Muscle of leg (tissue), 16 donors: Measurements from ENCODE around the gene CISTR. TPM values are rescaled to one million over a fixed set of nuclear protein-coding genes. Genes with fewer than 3 reads are reported as not detected.
A peak's percentile ranks its signal among the peaks of the same experiment; 100 is the strongest.

ENCODE experiments used
- DNase-seq: peaks from one replicate; pipeline ENCODE4 v3.0.0; 2013
- H3K27ac ChIP-seq: one replicate; pipeline ENCODE4 v1.5.1; 2013; ENCODE audit warnings: mild to moderate bottlenecking, low read length, control low read depth
- H3K27me3 ChIP-seq: one replicate; pipeline ENCODE4 v1.6.1; 2013; ENCODE audit warnings: low read length; ENCODE audit not compliant: control insufficient read depth, insufficient read depth
- H3K36me3 ChIP-seq: one replicate; pipeline ENCODE4 v1.6.1; 2013; ENCODE audit warnings: low read length; ENCODE audit not compliant: control insufficient read depth, insufficient read depth
- H3K4me1 ChIP-seq: one replicate; pipeline ENCODE4 v1.6.1; 2013; ENCODE audit warnings: low read length; ENCODE audit not compliant: control insufficient read depth, insufficient read depth
- H3K4me3 ChIP-seq: one replicate; pipeline ENCODE4 v1.5.1; 2013; ENCODE audit warnings: low read length, control low read depth
- H3K9me3 ChIP-seq: replicated peaks from 2 replicates; pipeline ENCODE4 v1.6.1; 2013; ENCODE audit warnings: low read depth, low read length; ENCODE audit not compliant: control insufficient read depth
- WGBS: methylation state at CpG from one replicate; pipeline ENCODE4 v1.1.5; 2013; ENCODE audit warnings: missing lambda C conversion rate; ENCODE audit not compliant: insufficient coverage; 5-methylcytosine and 5-hydroxymethylcytosine counted together
- long read RNA-seq, 11 donors: transcript quantifications; one replicate each; lab custom pipeline, GENCODE V29; 2026
- polyA plus RNA-seq, 8 donors: library from polyadenylated mRNA; unstranded; fragments of 120-200 nt; gene quantifications; one replicate each; pipeline versions ENCODE4 v1.2.1 to v1.2.3, GENCODE V29; 2013; ENCODE audit warnings: inconsistent platforms in 1 of 8, low replicate concordance in 1 of 8; ENCODE audit not compliant: insufficient read length in 8 of 8, insufficient read depth in 1 of 8
- total RNA-seq: library from RNA; stranded (reverse); fragments of 120-200 nt; gene quantifications from one replicate; pipeline ENCODE4 v1.2.4, GENCODE V29; 2013

The CISTR gene
- total RNA-seq (not detected), polyA plus RNA-seq (not detected)
- long read RNA-seq, donor 1, result 0 reads
- long read RNA-seq, donor 2, result 0 reads
- long read RNA-seq, donor 3, result 0 reads
- long read RNA-seq, donor 4, result 0 reads
- long read RNA-seq, donor 5, result 0 reads
- long read RNA-seq, donor 6, result 0 reads
- long read RNA-seq, donor 7, result 0 reads
- long read RNA-seq, donor 8, result 0 reads
- long read RNA-seq, donor 9, result 0 reads
- long read RNA-seq, donor 10, result 0 reads
- long read RNA-seq, donor 11, result 0 reads

DNA sequence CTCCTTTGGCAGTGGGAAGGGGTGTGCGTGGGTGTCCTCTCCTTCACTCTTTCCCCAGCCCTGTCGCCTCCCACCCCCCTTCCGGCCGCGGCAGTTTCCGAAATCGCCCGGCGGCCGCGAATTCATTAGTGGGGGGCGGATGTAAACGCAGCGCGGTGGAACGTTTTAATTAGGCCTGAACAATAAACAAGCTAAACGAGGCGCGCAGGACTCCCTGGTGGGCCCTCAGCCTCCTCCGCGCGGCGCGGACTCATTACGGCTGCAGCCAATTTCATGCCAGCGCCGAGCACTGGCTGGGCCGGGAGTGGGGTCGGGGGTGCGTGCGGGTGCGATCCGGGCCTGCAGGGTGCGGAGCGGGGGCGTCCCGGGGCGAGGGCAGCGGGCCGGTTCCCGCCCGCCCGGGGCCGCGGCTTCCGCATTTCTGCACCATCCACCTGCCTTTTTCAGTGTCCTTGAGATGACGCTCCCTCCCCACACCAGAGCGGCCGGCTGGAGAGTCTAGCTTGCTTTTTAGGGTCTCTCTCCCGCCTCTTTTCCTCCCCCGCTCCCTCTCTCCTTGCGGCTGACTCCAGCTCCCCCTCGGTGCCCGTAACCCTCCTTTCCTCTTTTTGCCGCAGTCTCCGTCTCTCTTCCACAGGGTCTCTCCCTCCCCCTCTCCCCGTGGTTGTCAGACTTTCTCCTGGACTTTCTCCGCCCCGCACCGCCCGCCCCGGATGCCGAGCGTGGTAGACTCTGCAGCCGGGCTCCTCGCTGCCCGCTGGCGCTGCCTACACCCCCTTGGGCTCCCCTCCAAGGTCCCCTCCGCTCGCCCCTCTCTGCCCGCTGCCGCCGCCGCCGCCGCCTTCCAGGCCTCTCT lies at the start of gene CISTR:
CISTR (minus strand) TSS at position 644 of the 856 bp plus-strand sequence.
- H3K4me3 ChIP-seq, result peak within 1 kb of the TSS; percentile 38
- DNase-seq, result no peak
- no peaks in the 10 kb centered on the region for H3K36me3 ChIP-seq
- H3K4me1 ChIP-seq, result peaks cover 24% of the 10 kb centered on the region
- H3K9me3 ChIP-seq, result no peaks in the 10 kb centered on the region
- H3K27me3 ChIP-seq, result peaks cover 81% of the 10 kb centered on the region
- WGBS, result 1% methylated on average over 74 of the region's 76 CpGs
- H3K27ac ChIP-seq, result no peak within 1 kb of the TSS

DNA sequence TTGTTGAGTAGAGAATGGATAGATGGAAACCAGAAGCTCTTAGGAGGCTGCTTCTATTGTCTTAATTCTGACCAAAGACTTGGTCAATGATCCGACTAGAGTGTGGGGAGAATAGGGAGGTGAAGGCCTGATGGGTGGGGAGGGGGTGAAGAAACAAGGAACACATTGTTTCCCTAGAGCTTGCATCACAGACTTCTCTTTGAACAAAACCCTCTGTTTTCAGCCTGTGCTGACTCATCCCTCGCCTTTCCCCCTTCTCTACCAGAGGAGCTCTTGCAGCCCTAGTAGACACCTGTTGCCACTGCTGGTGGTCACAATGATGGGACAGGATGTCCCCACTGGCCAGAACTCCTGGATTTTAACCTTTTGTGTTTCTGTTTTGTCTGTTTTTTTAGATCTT lies 46.8 kb upstream of the CISTR start:
- Histone ChIP-seq H3K4me1 (no peaks in the 10 kb centered on the region), H3K27me3 (peaks cover 38% of the 10 kb centered on the region), H3K4me3 (no peak overlapping the region), H3K9me3 (no peaks in the 10 kb centered on the region), H3K27ac (no peak overlapping the region), H3K36me3 (no peaks in the 10 kb centered on the region)
- DNase-seq, result no peak
- WGBS, result 50% methylated on average over 1 of the region's 2 CpGs

- no CpG with 5 or more reads among the region's 6 CpGs for WGBS
- no peaks in the 10 kb centered on the region for H3K9me3 ChIP-seq
- no peak overlapping the region for H3K4me3 ChIP-seq
- peaks cover 32% of the 10 kb centered on the region for H3K27me3 ChIP-seq
- DNase-seq, result no peak
- no peak overlapping the region for H3K27ac ChIP-seq
- no peaks in the 10 kb centered on the region for H3K4me1 ChIP-seq
- no peaks in the 10 kb centered on the region for H3K36me3 ChIP-seq
Observed at GRCh38 chr12:53795927-53796326, 44.1 kb upstream of the CISTR start.

DNA sequence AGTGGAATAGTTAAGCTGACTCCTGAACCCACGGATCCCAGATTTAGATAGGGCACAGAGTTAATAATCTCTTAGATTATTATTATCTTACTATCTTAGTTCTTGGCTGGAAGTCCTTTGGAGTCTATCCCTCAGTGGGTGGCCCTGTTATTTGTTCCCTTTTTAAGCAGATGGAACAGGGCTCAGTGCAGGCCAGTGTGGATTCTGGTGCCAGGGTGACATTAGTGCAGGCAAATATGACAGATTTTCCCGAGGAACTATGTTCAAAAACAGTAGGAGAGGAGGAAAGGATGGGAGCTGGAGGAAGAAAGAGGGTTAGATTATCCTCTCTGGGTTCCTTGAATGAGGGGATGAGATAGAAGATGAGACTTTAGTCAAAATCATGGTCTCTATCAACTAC lies 41.4 kb upstream of the CISTR start:
- Histone ChIP-seq H3K27me3 (peaks cover 24% of the 10 kb centered on the region), H3K9me3 (no peaks in the 10 kb centered on the region), H3K4me1 (no peaks in the 10 kb centered on the region), H3K4me3 (no peak overlapping the region), H3K27ac (no peak overlapping the region), H3K36me3 (no peaks in the 10 kb centered on the region)
- no peak for DNase-seq
- no CpG with 5 or more reads among the region's 2 CpGs for WGBS

DNA sequence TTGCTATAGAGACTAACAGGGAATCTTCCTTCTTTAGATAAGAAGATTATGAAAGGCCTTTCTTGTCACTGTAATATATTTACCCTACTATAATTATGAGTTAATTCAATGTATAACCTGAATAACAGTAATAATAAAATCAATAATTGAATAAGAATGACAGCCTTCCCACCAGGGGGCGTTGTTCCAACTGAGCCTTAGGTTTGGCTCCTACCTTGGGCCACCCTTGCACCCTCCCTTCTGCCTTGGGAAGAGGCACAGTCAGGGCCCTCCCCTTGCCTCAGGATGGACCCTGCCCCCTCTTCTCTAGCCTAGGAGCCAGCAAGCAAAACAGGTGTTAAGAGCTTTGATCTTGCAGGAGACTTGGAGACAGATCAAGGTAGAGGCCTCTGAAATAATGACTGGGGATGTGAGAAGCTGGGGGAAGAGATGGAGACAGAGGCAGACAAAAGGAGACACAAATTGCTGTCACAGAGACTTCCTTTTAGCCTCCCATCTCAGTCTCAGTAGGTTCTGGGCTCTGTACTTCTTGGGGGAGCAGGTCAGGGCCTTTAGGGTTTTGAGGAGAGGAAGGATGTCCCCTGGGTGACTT lies 40.1 kb upstream of the CISTR start:
- H3K4me1 ChIP-seq, result no peaks in the 10 kb centered on the region
- WGBS, result no CpG with 5 or more reads among the region's 1 CpG
- no peak overlapping the region for H3K27ac ChIP-seq
- H3K9me3 ChIP-seq, result no peaks in the 10 kb centered on the region
- no peak for DNase-seq
- no peaks in the 10 kb centered on the region for H3K36me3 ChIP-seq
- H3K27me3 ChIP-seq, result peaks cover 19% of the 10 kb centered on the region
- H3K4me3 ChIP-seq, result no peak overlapping the region

DNA sequence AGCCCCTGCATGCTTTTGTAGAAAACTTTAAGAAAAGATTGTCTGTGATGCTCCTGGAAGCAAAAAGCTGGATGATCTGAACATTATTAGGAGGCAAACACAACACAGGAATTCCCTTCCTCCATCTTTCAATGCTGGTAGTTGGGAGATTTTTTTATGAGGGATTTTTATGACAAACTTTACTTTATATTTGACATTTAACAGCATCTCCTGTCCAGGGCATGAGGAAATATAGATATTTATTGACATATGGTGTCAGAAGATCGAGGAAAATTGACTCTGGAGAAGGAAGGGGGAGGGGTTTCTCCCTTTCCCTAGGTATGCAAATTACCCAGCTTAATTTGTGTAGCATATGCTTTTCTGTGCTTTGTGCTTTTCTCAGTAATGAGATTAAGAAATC lies 37.8 kb upstream of the CISTR start:
- Histone ChIP-seq H3K36me3 (no peaks in the 10 kb centered on the region), H3K27me3 (peaks cover 11% of the 10 kb centered on the region), H3K4me1 (no peaks in the 10 kb centered on the region), H3K4me3 (no peak overlapping the region), H3K27ac (no peak overlapping the region), H3K9me3 (no peaks in the 10 kb centered on the region)
- WGBS, result no CpG with 5 or more reads among the region's 1 CpG
- no peak for DNase-seq

DNA sequence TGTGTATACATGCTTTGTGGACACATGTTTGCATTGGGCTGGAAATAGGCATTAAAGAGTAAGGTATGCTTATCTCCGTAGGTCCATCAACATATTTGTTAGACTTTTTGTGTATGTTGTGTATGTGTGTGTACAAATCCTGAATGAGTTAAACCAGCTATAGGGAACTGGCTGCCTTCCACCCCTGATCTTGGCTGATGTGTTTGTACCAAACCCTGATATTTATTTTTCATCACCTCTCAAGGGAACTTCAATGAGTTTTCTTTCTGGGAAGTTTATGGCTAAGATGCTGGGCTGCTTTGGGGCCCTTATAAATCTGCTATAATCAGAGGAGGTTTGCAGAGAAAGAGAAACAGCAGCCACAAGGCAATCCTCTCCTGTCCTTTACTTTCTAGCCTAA lies 37.1 kb upstream of the CISTR start:
- Histone ChIP-seq H3K36me3 (no peaks in the 10 kb centered on the region), H3K27ac (no peak overlapping the region), H3K9me3 (no peaks in the 10 kb centered on the region), H3K4me3 (no peak overlapping the region), H3K27me3 (peaks cover 11% of the 10 kb centered on the region), H3K4me1 (no peaks in the 10 kb centered on the region)
- no CpG with 5 or more reads among the region's 1 CpG for WGBS
- peak; percentile 46 for DNase-seq

GRCh38 chr12:53786411-53786810 lies 34.6 kb upstream of the CISTR start:
- WGBS, result 83% methylated on average over 3 of the region's 7 CpGs
- Histone ChIP-seq H3K36me3 (no peaks in the 10 kb centered on the region), H3K9me3 (no peaks in the 10 kb centered on the region), H3K4me3 (no peak overlapping the region), H3K27me3 (peaks cover 13% of the 10 kb centered on the region), H3K4me1 (no peaks in the 10 kb centered on the region), H3K27ac (no peak overlapping the region)
- DNase-seq, result no peak

DNA sequence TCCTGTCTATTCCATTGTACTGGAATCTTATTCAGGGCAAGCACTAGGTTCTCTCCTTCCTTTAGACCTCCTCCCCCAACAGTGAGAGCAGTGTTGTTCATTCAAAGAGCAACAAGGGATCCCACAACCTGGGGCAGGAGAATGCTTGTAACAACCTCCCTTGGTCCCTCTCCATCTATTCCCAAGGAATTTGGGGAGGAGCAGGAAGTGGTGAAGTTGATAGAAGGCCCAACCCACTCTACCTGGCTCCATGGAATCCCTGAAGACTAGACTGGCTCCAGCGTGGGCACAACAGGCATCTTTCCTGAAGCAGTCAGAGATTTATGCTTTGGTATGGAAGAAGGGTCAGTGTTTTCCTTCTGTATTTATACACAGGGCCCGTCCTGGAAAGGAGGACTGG lies 33.4 kb upstream of the CISTR start:
- Histone ChIP-seq H3K27me3 (peaks cover 13% of the 10 kb centered on the region), H3K4me3 (no peak overlapping the region), H3K9me3 (no peaks in the 10 kb centered on the region), H3K4me1 (no peaks in the 10 kb centered on the region), H3K36me3 (no peaks in the 10 kb centered on the region), H3K27ac (no peak overlapping the region)
- WGBS, result no CpG with 5 or more reads among the region's 2 CpGs
- DNase-seq, result no peak

GRCh38 chr12:53782093-53782703 lies 30.4 kb upstream of the CISTR start:
- WGBS, result 85% methylated on average over 5 of the region's 8 CpGs
- H3K4me3 ChIP-seq, result no peak overlapping the region
- peaks cover 15% of the 10 kb centered on the region for H3K27me3 ChIP-seq
- no peaks in the 10 kb centered on the region for H3K4me1 ChIP-seq
- H3K9me3 ChIP-seq, result no peaks in the 10 kb centered on the region
- DNase-seq, result no peak
- no peak overlapping the region for H3K27ac ChIP-seq
- no peaks in the 10 kb centered on the region for H3K36me3 ChIP-seq
